Measurements from ENCODE around the gene SUGP2. TPM values are rescaled to one million over a fixed set of nuclear protein-coding genes. Genes with fewer than 3 reads are reported as not detected.

SUGP2 gene
- polyA plus RNA-seq, 2 donors = 22.8 to 46.7 TPM

DNA sequence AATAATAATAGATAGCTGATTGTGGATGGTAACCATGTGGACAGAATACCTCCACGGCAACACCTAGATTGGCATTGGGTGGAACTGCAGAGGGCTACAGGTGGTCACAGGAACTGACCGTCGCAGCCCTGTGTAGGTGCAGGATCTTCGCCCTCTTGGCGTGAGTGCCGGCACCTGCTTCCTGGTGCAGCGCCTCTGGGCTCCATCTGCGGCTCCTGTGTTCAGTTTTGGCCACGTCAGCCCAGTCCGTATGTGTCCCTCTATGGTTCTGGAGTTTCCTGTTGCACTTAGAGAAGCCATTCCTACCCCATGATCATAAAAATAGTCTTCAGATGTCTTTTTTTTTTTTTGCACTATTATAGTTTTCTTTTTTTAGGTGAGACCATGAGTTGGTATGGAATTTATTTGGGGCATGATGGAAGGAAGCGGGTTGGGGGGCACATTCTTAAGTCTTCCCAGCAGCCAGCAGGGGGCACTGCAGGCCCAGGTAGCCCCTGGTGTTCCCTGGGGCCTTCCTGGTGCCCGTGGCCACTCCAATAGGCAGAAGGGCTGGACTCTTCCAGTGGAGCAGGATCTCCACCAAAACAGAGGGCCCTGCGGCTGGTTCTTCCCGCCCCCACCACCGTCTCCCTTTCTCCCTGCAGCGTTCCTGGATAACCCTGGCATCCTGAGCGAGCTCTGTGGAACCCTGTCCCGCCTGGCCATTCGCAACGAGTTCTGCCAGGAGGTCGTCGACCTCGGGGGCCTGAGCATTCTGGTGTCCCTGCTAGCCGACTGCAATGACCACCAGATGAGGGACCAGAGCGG lies 20.4 kb upstream of the SUGP2 start:
- H3K36me3 ChIP-seq (ENCODE audit: control insufficient read depth in 2 of 2, insufficient read depth in 2 of 2, low read length in 1 of 2) = peaks cover 18 to 53% of the 10 kb centered on the region in 2 donors

DNA sequence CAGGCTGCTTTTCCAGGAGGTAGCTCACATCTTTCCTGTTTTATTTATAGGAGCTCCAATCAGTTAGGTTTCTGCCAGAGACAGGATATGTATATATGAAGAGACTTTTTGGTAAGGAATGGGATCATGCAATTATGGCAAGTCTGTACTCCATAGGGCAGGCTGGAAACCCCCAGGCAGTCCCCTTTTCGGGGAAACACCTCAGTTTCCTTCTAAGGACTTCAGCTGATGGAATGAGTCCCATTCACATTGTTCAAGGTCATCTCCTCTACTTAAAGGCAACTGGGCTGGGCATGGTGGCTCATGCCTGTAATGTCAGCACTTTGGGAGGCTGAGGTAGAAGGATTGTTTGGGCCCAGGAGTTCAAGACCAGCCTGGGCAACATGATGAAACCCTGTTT lies 19.6 kb upstream of the SUGP2 start:
- H3K4me3 ChIP-seq (ENCODE audit: low read depth in 1 of 2, low read length in 2 of 2) = no peak overlapping the region
- 64 to 81% methylated on average over 1 of the region's 1 CpG for WGBS, 2 donors
- H3K36me3 ChIP-seq (ENCODE audit: control insufficient read depth in 2 of 2, insufficient read depth in 2 of 2, low read length in 1 of 2) = peaks cover 15 to 52% of the 10 kb centered on the region in 2 donors

More for the DNA sequence above, 20.4 kb upstream of the SUGP2 start:
- H3K27me3 ChIP-seq (ENCODE audit: control insufficient read depth in 1 of 2, insufficient read depth in 2 of 2, low read length in 2 of 2) = no peaks in the 10 kb centered on the region
- H3K9me3 ChIP-seq (ENCODE audit: control insufficient read depth in 2 of 2, insufficient read depth in 1 of 2, low read depth in 1 of 2, low read length in 1 of 2) = no peaks in the 10 kb centered on the region
- no peaks in the 10 kb centered on the region for H3K4me1 ChIP-seq (ENCODE audit: control insufficient read depth in 2 of 2, insufficient read depth in 2 of 2, low read length in 1 of 2)
- 88 to 90% methylated on average over 21 to 25 of the region's 25 CpGs for WGBS, 2 donors
- H3K4me3 ChIP-seq (ENCODE audit: low read depth in 1 of 2, low read length in 2 of 2) = no peak overlapping the region
- no peak overlapping the region for H3K27ac ChIP-seq (ENCODE audit: low read depth in 2 of 2, low read length in 1 of 2)

GRCh38 chr19:19051478-19052213 lies 18.3 kb upstream of the SUGP2 start:
- peaks cover 9 to 39% of the 10 kb centered on the region in 2 donors for H3K36me3 ChIP-seq (ENCODE audit: control insufficient read depth in 2 of 2, insufficient read depth in 2 of 2, low read length in 1 of 2)
- no peak overlapping the region for H3K4me3 ChIP-seq (ENCODE audit: low read depth in 1 of 2, low read length in 2 of 2)
- H3K4me1 ChIP-seq (ENCODE audit: control insufficient read depth in 2 of 2, insufficient read depth in 2 of 2, low read length in 1 of 2) = no peaks in the 10 kb centered on the region
- no peaks in the 10 kb centered on the region for H3K27me3 ChIP-seq (ENCODE audit: control insufficient read depth in 1 of 2, insufficient read depth in 2 of 2, low read length in 2 of 2)
- H3K9me3 ChIP-seq (ENCODE audit: control insufficient read depth in 2 of 2, insufficient read depth in 1 of 2, low read depth in 1 of 2, low read length in 1 of 2) = no peaks in the 10 kb centered on the region
- no peak overlapping the region for H3K27ac ChIP-seq (ENCODE audit: low read depth in 2 of 2, low read length in 1 of 2)
- 92 to 93% methylated on average over 20 of the region's 20 CpGs for WGBS, 2 donors

More for the DNA sequence above, 19.6 kb upstream of the SUGP2 start:
- H3K27me3 ChIP-seq (ENCODE audit: control insufficient read depth in 1 of 2, insufficient read depth in 2 of 2, low read length in 2 of 2) = no peaks in the 10 kb centered on the region
- no peaks in the 10 kb centered on the region for H3K4me1 ChIP-seq (ENCODE audit: control insufficient read depth in 2 of 2, insufficient read depth in 2 of 2, low read length in 1 of 2)
- no peaks in the 10 kb centered on the region for H3K9me3 ChIP-seq (ENCODE audit: control insufficient read depth in 2 of 2, insufficient read depth in 1 of 2, low read depth in 1 of 2, low read length in 1 of 2)
- H3K27ac ChIP-seq (ENCODE audit: low read depth in 2 of 2, low read length in 1 of 2) = no peak overlapping the region

DNA sequence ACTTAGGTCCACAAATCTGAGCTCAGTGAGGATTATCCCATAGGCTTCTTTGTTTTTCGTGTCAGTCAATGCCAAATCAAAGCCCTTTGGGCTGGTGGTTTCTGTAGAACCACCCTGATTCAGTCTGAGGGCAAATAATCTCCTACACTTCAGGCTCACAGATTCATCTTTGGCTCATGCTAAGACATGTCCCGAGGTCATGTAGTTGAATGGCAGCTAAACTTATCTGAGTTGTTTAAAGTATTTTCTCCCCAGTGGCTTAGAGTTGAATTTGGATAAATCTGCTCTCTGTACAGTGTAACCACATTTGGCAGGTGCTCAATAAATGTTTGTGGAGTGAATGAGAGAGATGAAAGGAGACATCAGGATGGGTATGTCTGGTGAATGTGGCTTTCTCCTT lies 17.4 kb upstream of the SUGP2 start:
- H3K27ac ChIP-seq (ENCODE audit: low read depth in 2 of 2, low read length in 1 of 2) = no peak overlapping the region
- no peaks in the 10 kb centered on the region for H3K27me3 ChIP-seq (ENCODE audit: control insufficient read depth in 1 of 2, insufficient read depth in 2 of 2, low read length in 2 of 2)
- peaks cover 9 to 35% of the 10 kb centered on the region in 2 donors for H3K36me3 ChIP-seq (ENCODE audit: control insufficient read depth in 2 of 2, insufficient read depth in 2 of 2, low read length in 1 of 2)
- no peaks in the 10 kb centered on the region for H3K9me3 ChIP-seq (ENCODE audit: control insufficient read depth in 2 of 2, insufficient read depth in 1 of 2, low read depth in 1 of 2, low read length in 1 of 2)
- H3K4me1 ChIP-seq (ENCODE audit: control insufficient read depth in 2 of 2, insufficient read depth in 2 of 2, low read length in 1 of 2) = no peaks in the 10 kb centered on the region
- 54 to 72% methylated on average over 2 of the region's 2 CpGs for WGBS, 2 donors
- no peak overlapping the region for H3K4me3 ChIP-seq (ENCODE audit: low read depth in 1 of 2, low read length in 2 of 2)

- H3K4me3 ChIP-seq (ENCODE audit: low read depth in 1 of 2, low read length in 2 of 2) = no peak overlapping the region
- H3K27ac ChIP-seq (ENCODE audit: low read depth in 2 of 2, low read length in 1 of 2) = no peak overlapping the region
- H3K36me3 ChIP-seq (ENCODE audit: control insufficient read depth in 2 of 2, insufficient read depth in 2 of 2, low read length in 1 of 2) = peaks cover 9 to 29% of the 10 kb centered on the region in 2 donors
- no peaks in the 10 kb centered on the region for H3K27me3 ChIP-seq (ENCODE audit: control insufficient read depth in 1 of 2, insufficient read depth in 2 of 2, low read length in 2 of 2)
- no peaks in the 10 kb centered on the region for H3K4me1 ChIP-seq (ENCODE audit: control insufficient read depth in 2 of 2, insufficient read depth in 2 of 2, low read length in 1 of 2)
- no peaks in the 10 kb centered on the region for H3K9me3 ChIP-seq (ENCODE audit: control insufficient read depth in 2 of 2, insufficient read depth in 1 of 2, low read depth in 1 of 2, low read length in 1 of 2)
- WGBS, 2 donors = 92 to 95% methylated on average over 4 of the region's 4 CpGs
Measured at GRCh38 chr19:19050104-19050503, 16.8 kb upstream of the SUGP2 start.

- Histone ChIP-seq H3K9me3 (ENCODE audit: control insufficient read depth in 2 of 2, insufficient read depth in 1 of 2, low read depth in 1 of 2, low read length in 1 of 2) (no peaks in the 10 kb centered on the region), H3K36me3 (ENCODE audit: control insufficient read depth in 2 of 2, insufficient read depth in 2 of 2, low read length in 1 of 2) (peaks cover 3 to 27% of the 10 kb centered on the region in 2 donors), H3K4me1 (ENCODE audit: control insufficient read depth in 2 of 2, insufficient read depth in 2 of 2, low read length in 1 of 2) (no peaks in the 10 kb centered on the region), H3K4me3 (ENCODE audit: low read depth in 1 of 2, low read length in 2 of 2) (no peak overlapping the region), H3K27ac (ENCODE audit: low read depth in 2 of 2, low read length in 1 of 2) (no peak overlapping the region), H3K27me3 (ENCODE audit: control insufficient read depth in 1 of 2, insufficient read depth in 2 of 2, low read length in 2 of 2) (no peaks in the 10 kb centered on the region)
- 96 to 97% methylated on average over 2 of the region's 2 CpGs for WGBS, 2 donors
Measured at GRCh38 chr19:19049406-19049805, 16.1 kb upstream of the SUGP2 start.

DNA sequence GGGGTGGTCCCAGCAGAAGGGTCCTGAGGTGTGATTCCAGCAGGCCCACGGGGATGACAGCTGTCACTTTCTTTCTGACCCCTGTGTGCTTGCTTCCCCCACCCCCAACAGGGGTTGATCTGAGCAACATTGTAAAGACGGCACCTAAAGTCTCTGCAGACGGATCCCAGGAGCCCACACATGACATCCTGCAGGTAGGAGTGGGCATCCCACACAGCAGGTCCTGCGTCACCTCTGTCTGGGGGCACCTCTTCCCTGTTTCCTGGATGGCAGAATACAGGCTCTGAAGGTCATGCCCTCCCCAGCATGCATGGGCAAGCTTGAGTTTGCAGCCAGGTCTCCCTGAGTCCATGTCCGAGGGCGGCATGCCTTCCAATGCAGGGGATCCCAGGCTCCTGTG lies 10.6 kb upstream of the SUGP2 start:
- WGBS, 2 donors = 89 to 93% methylated on average over 6 of the region's 6 CpGs
- peaks cover 3 to 27% of the 10 kb centered on the region in 2 donors for H3K36me3 ChIP-seq (ENCODE audit: control insufficient read depth in 2 of 2, insufficient read depth in 2 of 2, low read length in 1 of 2)

DNA sequence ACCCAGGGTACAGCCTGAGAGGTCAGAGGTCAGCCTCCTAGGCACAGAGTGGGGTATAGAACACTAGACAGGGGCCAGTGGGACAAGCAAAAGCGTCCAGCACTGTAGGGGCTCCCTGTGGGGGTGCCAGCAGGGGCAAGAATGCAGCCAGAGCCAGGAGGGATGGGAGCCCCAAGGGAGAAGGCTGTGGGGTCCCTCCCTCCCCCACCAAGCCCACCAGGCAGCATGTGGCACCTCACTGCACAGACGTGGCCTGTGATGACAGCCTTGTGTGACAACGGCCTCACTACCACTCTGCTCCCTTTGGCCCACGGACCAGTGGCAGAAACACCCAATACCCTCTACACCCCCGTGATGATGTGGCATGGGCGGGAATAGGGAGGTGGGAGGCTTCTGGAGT lies 10.2 kb upstream of the SUGP2 start:
- peaks cover 3 to 27% of the 10 kb centered on the region in 2 donors for H3K36me3 ChIP-seq (ENCODE audit: control insufficient read depth in 2 of 2, insufficient read depth in 2 of 2, low read length in 1 of 2)

More for the DNA sequence above, 10.6 kb upstream of the SUGP2 start:
- Histone ChIP-seq H3K4me3 (ENCODE audit: low read depth in 1 of 2, low read length in 2 of 2) (no peak overlapping the region), H3K27ac (ENCODE audit: low read depth in 2 of 2, low read length in 1 of 2) (no peak overlapping the region), H3K4me1 (ENCODE audit: control insufficient read depth in 2 of 2, insufficient read depth in 2 of 2, low read length in 1 of 2) (peaks cover 0 to 2% of the 10 kb centered on the region in 2 donors), H3K9me3 (ENCODE audit: control insufficient read depth in 2 of 2, insufficient read depth in 1 of 2, low read depth in 1 of 2, low read length in 1 of 2) (no peaks in the 10 kb centered on the region), H3K27me3 (ENCODE audit: control insufficient read depth in 1 of 2, insufficient read depth in 2 of 2, low read length in 2 of 2) (no peaks in the 10 kb centered on the region)

GRCh38 chr19:19042732-19043280 lies 9.5 kb upstream of the SUGP2 start:
- H3K36me3 ChIP-seq (ENCODE audit: control insufficient read depth in 2 of 2, insufficient read depth in 2 of 2, low read length in 1 of 2) = peaks cover 3 to 29% of the 10 kb centered on the region in 2 donors
- H3K4me3 ChIP-seq (ENCODE audit: low read depth in 1 of 2, low read length in 2 of 2) = no peak overlapping the region
- no peak overlapping the region for H3K27ac ChIP-seq (ENCODE audit: low read depth in 2 of 2, low read length in 1 of 2)

More for the DNA sequence above, 10.2 kb upstream of the SUGP2 start:
- Histone ChIP-seq H3K4me1 (ENCODE audit: control insufficient read depth in 2 of 2, insufficient read depth in 2 of 2, low read length in 1 of 2) (peaks cover 0 to 2% of the 10 kb centered on the region in 2 donors), H3K4me3 (ENCODE audit: low read depth in 1 of 2, low read length in 2 of 2) (no peak overlapping the region), H3K27me3 (ENCODE audit: control insufficient read depth in 1 of 2, insufficient read depth in 2 of 2, low read length in 2 of 2) (no peaks in the 10 kb centered on the region), H3K9me3 (ENCODE audit: control insufficient read depth in 2 of 2, insufficient read depth in 1 of 2, low read depth in 1 of 2, low read length in 1 of 2) (no peaks in the 10 kb centered on the region), H3K27ac (ENCODE audit: low read depth in 2 of 2, low read length in 1 of 2) (no peak overlapping the region)
- 91% methylated on average over 6 of the region's 6 CpGs for whole genome bisulfite sequencing, 2 donors

More at GRCh38 chr19:19042732-19043280, 9.5 kb upstream of the SUGP2 start:
- WGBS, 2 donors = 93 to 95% methylated on average over 13 of the region's 13 CpGs
- peaks cover 0 to 2% of the 10 kb centered on the region in 2 donors for H3K4me1 ChIP-seq (ENCODE audit: control insufficient read depth in 2 of 2, insufficient read depth in 2 of 2, low read length in 1 of 2)
- no peaks in the 10 kb centered on the region for H3K9me3 ChIP-seq (ENCODE audit: control insufficient read depth in 2 of 2, insufficient read depth in 1 of 2, low read depth in 1 of 2, low read length in 1 of 2)
- H3K27me3 ChIP-seq (ENCODE audit: control insufficient read depth in 1 of 2, insufficient read depth in 2 of 2, low read length in 2 of 2) = no peaks in the 10 kb centered on the region

Measured in esophagus (tissue), 2 donors.